Astrocyte (in vitro differentiated cells and primary cell): ENCODE results near the gene PFDN1. TPM values are rescaled to one million over a fixed set of nuclear protein-coding genes. Genes with fewer than 3 reads are reported as not detected.

Experiments
- DNase-seq: peaks from one replicate; pipeline ENCODE4 v3.0.0-alpha.2; 2010; ENCODE audit warnings: low read depth
- FAIRE-seq: peaks from 2 replicates; lab custom pipeline; 2011; peaks lifted over from hg19 to GRCh38; lab: Jason Lieb, UNC
- H2AFZ ChIP-seq: 2 replicates; pipeline ENCODE4 v1.6.0; 2012; ENCODE audit warnings: low read depth, low read length, inconsistent platforms
- H3K27ac ChIP-seq: 2 replicates; pipeline ENCODE4 v1.5.1; 2011; ENCODE audit warnings: low read depth, low read length, inconsistent platforms
- H3K27me3 ChIP-seq: 2 replicates; pipeline ENCODE4 v1.6.0; 2011; ENCODE audit warnings: low read length, inconsistent platforms; ENCODE audit not compliant: insufficient read depth
- H3K36me3 ChIP-seq: 2 replicates; pipeline ENCODE4 v1.5.1; 2011; ENCODE audit warnings: low read length, inconsistent platforms; ENCODE audit not compliant: insufficient read depth
- H3K4me1 ChIP-seq: 2 replicates; pipeline ENCODE4 v1.5.1; 2011; ENCODE audit warnings: low read length, inconsistent platforms; ENCODE audit not compliant: insufficient read depth
- H3K4me2 ChIP-seq: 2 replicates; pipeline ENCODE4 v1.6.0; 2012; ENCODE audit warnings: low read length, inconsistent platforms
- H3K4me3 ChIP-seq: 2 replicates; pipeline ENCODE4 v1.5.1; 2011; ENCODE audit warnings: low read depth, mild to moderate bottlenecking, low read length, inconsistent platforms; ENCODE audit not compliant: insufficient read depth
- H3K79me2 ChIP-seq: 2 replicates; pipeline ENCODE4 v1.6.0; 2012; ENCODE audit warnings: mild to moderate bottlenecking, low read length, inconsistent platforms; ENCODE audit not compliant: insufficient read depth
- H3K9ac ChIP-seq: 2 replicates; pipeline ENCODE4 v1.6.0; 2012; ENCODE audit warnings: mild to moderate bottlenecking, low read length, inconsistent platforms
- H3K9me3 ChIP-seq: 2 replicates; pipeline ENCODE4 v1.5.1; 2012; ENCODE audit warnings: low read depth, mild to moderate bottlenecking, low read length, inconsistent platforms; ENCODE audit not compliant: insufficient read depth
- H4K20me1 ChIP-seq: 2 replicates; pipeline ENCODE4 v1.6.0; 2012; ENCODE audit warnings: low read length, inconsistent platforms; ENCODE audit not compliant: insufficient read depth
- H3K27ac Mint-ChIP-seq: one replicate; pipeline ENCODE4 v1.8.0; 2021; ENCODE audit warnings: mild to moderate bottlenecking, mixed read lengths; ENCODE audit not compliant: unreplicated experiment
- H3K27me3 Mint-ChIP-seq: one replicate; pipeline ENCODE4 v1.8.0; 2021; ENCODE audit warnings: low read depth, mixed read lengths; ENCODE audit not compliant: unreplicated experiment
- H3K36me3 Mint-ChIP-seq: one replicate; pipeline ENCODE4 v1.8.0; 2021; ENCODE audit warnings: low read depth, mixed read lengths; ENCODE audit not compliant: unreplicated experiment
- H3K4me1 Mint-ChIP-seq: one replicate; pipeline ENCODE4 v1.8.0; 2021; ENCODE audit warnings: low read depth, mixed read lengths; ENCODE audit not compliant: unreplicated experiment
- H3K4me3 Mint-ChIP-seq: one replicate; pipeline ENCODE4 v1.8.0; 2021; ENCODE audit warnings: mild to moderate bottlenecking, moderate library complexity, mixed read lengths; ENCODE audit not compliant: unreplicated experiment
- H3K9me3 Mint-ChIP-seq: one replicate; pipeline ENCODE4 v1.8.0; 2021; ENCODE audit warnings: mild to moderate bottlenecking, mixed read lengths; ENCODE audit not compliant: unreplicated experiment
- EZH2 ChIP-seq: IDR thresholded peaks from 2 replicates; pipeline ENCODE4 v1.6.1; 2012; ENCODE audit warnings: mild to moderate bottlenecking, low read length, inconsistent platforms; ENCODE audit not compliant: insufficient read depth
- total RNA-seq: library from RNA; stranded (reverse); gene quantifications from 2 replicates; pipeline ENCODE4 v1.2.1, GENCODE V29; 2021
- TF ChIP-seq, protein P1 (sequence below): IDR thresholded peaks from 2 replicates; pipeline ENCODE4 v1.5.1; 2011; ENCODE audit warnings: low read depth, mild to moderate bottlenecking, inconsistent platforms, low read length, moderate library complexity; ENCODE audit not compliant: insufficient read depth

The PFDN1 gene
- total RNA-seq, 1 donor from 2014 or later: 202 TPM

GRCh38 chr5:140338336-140338735, 35.4 kb upstream of the PFDN1 start:
- no peak overlapping the region for H3K4me3 ChIP-seq
- Mint-ChIP-seq H3K36me3 (peaks cover 38% of the 10 kb centered on the region), H3K27ac (peak overlapping the region; percentile 78), H3K4me1 (peaks cover 75% of the 10 kb centered on the region), H3K9me3 (no peaks in the 10 kb centered on the region), H3K27me3 (no peaks in the 10 kb centered on the region), H3K4me3 (peak overlapping the region; percentile 68)
- TF ChIP-seq EZH2: no peak
- TF ChIP-seq, protein P1, sequence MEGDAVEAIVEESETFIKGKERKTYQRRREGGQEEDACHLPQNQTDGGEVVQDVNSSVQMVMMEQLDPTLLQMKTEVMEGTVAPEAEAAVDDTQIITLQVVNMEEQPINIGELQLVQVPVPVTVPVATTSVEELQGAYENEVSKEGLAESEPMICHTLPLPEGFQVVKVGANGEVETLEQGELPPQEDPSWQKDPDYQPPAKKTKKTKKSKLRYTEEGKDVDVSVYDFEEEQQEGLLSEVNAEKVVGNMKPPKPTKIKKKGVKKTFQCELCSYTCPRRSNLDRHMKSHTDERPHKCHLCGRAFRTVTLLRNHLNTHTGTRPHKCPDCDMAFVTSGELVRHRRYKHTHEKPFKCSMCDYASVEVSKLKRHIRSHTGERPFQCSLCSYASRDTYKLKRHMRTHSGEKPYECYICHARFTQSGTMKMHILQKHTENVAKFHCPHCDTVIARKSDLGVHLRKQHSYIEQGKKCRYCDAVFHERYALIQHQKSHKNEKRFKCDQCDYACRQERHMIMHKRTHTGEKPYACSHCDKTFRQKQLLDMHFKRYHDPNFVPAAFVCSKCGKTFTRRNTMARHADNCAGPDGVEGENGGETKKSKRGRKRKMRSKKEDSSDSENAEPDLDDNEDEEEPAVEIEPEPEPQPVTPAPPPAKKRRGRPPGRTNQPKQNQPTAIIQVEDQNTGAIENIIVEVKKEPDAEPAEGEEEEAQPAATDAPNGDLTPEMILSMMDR: no peak
- no peak overlapping the region for H2AFZ ChIP-seq
- peaks cover 77% of the 10 kb centered on the region for H4K20me1 ChIP-seq
- H3K4me1 ChIP-seq: peaks cover 34% of the 10 kb centered on the region
- peak overlapping the region; percentile 19 for H3K27ac ChIP-seq
- no peak for FAIRE-seq
- H3K79me2 ChIP-seq: peaks cover 69% of the 10 kb centered on the region
- H3K4me2 ChIP-seq: peak overlapping the region; percentile 38
- H3K9ac ChIP-seq: no peak overlapping the region
- H3K27me3 ChIP-seq: no peaks in the 10 kb centered on the region
- no peaks in the 10 kb centered on the region for H3K9me3 ChIP-seq
- peak; percentile 38 for DNase-seq
- H3K36me3 ChIP-seq: peaks cover 58% of the 10 kb centered on the region

GRCh38 chr5:140337880-140338279, 35.0 kb upstream of the PFDN1 start:
- no peaks in the 10 kb centered on the region for H3K9me3 ChIP-seq
- H3K4me1 Mint-ChIP-seq: peaks cover 75% of the 10 kb centered on the region
- H3K79me2 ChIP-seq: peaks cover 65% of the 10 kb centered on the region
- H2AFZ ChIP-seq: no peak overlapping the region
- H3K36me3 Mint-ChIP-seq: peaks cover 41% of the 10 kb centered on the region
- peak overlapping the region; percentile 60 for H3K4me3 Mint-ChIP-seq
- TF ChIP-seq, protein P1: no peak
- no peak for TF ChIP-seq EZH2
- peaks cover 73% of the 10 kb centered on the region for H4K20me1 ChIP-seq
- peaks cover 60% of the 10 kb centered on the region for H3K36me3 ChIP-seq
- FAIRE-seq (no peak), DNase-seq (no peak)
- peak overlapping the region; percentile 77 for H3K27ac Mint-ChIP-seq
- H3K4me3 ChIP-seq: no peak overlapping the region
- H3K4me2 ChIP-seq: no peak overlapping the region
- no peak overlapping the region for H3K9ac ChIP-seq
- H3K27me3 ChIP-seq: no peaks in the 10 kb centered on the region
- no peaks in the 10 kb centered on the region for H3K9me3 Mint-ChIP-seq
- H3K27ac ChIP-seq: peak overlapping the region; percentile 19
- peaks cover 29% of the 10 kb centered on the region for H3K4me1 ChIP-seq
- no peaks in the 10 kb centered on the region for H3K27me3 Mint-ChIP-seq

DNA sequence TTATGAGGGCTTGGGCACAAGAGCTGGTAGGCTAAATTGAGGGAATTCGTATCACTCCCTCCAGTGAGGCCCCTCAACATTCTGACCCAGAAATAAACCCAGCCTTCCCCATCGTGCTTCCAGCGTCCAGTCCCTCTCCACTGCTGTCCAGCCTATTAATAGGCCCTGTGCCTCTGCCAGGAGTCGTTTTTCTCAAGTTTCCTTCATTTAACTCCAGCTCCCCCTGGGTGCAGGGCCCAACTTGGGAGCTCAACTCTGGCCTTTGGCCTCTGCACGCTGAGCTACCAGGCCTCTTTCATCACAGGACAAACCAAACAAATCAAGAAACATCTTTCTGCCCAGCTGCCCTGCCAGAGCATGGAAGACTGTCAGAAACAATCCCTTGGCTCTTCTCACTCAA, 33.5 kb upstream of the PFDN1 start:
- no peak for FAIRE-seq
- peaks cover 42% of the 10 kb centered on the region for H3K36me3 Mint-ChIP-seq
- Histone ChIP-seq H3K4me3 (no peak overlapping the region), H3K79me2 (peaks cover 50% of the 10 kb centered on the region), H2AFZ (no peak overlapping the region), H3K9ac (no peak overlapping the region), H4K20me1 (peaks cover 59% of the 10 kb centered on the region), H3K4me2 (no peak overlapping the region), H3K36me3 (peaks cover 56% of the 10 kb centered on the region), H3K4me1 (peaks cover 14% of the 10 kb centered on the region), H3K27ac (no peak overlapping the region), H3K27me3 (no peaks in the 10 kb centered on the region), H3K9me3 (no peaks in the 10 kb centered on the region)
- no peak for DNase-seq
- peak overlapping the region; percentile 64 for H3K4me3 Mint-ChIP-seq
- no peak for TF ChIP-seq EZH2
- peaks cover 74% of the 10 kb centered on the region for H3K4me1 Mint-ChIP-seq
- H3K9me3 Mint-ChIP-seq: no peaks in the 10 kb centered on the region
- H3K27ac Mint-ChIP-seq: peak overlapping the region; percentile 87
- no peaks in the 10 kb centered on the region for H3K27me3 Mint-ChIP-seq
